Ovary (tissue), 3 donors: ENCODE data around the gene TMTC1.

ENCODE experiments used
- CTCF ChIP-seq, 3 donors: fragments of 450-650 bp in 2 of 3; fragments of 200-600 bp in 1 of 3; IDR thresholded peaks; one replicate each; pipeline versions ENCODE4 v1.5.1 to v1.8.0; 2016 to 2022; ENCODE audit warnings: antibody characterized with exemption in 3 of 3, mild to moderate bottlenecking in 1 of 3
- EP300 ChIP-seq: sonication (generic); formaldehyde crosslinking; IDR thresholded peaks from one replicate; pipeline ENCODE4 v1.6.1; 2017; ENCODE audit warnings: antibody characterized with exemption
- donor health status: DM: no; HTN: no; CAD: no.

- TF ChIP-seq EP300 (no peak), CTCF (IDR thresholded peaks at IDR 0.05) (no peak)
Measured at GRCh38 chr12:29463198-29463597, 320.5 kb downstream of the TMTC1 start.
